GM08714 (cell line): ENCODE results near the gene CDH23.

Experiments used
- H3K4me3 ChIP-seq: fragments of 200-500 bp; sonication (Bioruptor generic); 2 replicates; pipeline ENCODE4 v1.5.1; 2014; ENCODE audit warnings: mild to moderate bottlenecking, low read length, inconsistent platforms
- ZNF274 ChIP-seq: IDR thresholded peaks from 2 replicates; pipeline ENCODE4 v1.6.1; 2012; ENCODE audit warnings: mild to moderate bottlenecking, low read depth, low read length

The CDH23 gene

GRCh38 chr10:71653044-71653443 lies 256.3 kb downstream of the CDH23 start:
- H3K4me3 ChIP-seq = no peak overlapping the region
- TF ChIP-seq ZNF274 = no peak

- TF ChIP-seq ZNF274 = no peak
Measured at GRCh38 chr10:71656220-71656619, 259.5 kb downstream of the CDH23 start.

DNA sequence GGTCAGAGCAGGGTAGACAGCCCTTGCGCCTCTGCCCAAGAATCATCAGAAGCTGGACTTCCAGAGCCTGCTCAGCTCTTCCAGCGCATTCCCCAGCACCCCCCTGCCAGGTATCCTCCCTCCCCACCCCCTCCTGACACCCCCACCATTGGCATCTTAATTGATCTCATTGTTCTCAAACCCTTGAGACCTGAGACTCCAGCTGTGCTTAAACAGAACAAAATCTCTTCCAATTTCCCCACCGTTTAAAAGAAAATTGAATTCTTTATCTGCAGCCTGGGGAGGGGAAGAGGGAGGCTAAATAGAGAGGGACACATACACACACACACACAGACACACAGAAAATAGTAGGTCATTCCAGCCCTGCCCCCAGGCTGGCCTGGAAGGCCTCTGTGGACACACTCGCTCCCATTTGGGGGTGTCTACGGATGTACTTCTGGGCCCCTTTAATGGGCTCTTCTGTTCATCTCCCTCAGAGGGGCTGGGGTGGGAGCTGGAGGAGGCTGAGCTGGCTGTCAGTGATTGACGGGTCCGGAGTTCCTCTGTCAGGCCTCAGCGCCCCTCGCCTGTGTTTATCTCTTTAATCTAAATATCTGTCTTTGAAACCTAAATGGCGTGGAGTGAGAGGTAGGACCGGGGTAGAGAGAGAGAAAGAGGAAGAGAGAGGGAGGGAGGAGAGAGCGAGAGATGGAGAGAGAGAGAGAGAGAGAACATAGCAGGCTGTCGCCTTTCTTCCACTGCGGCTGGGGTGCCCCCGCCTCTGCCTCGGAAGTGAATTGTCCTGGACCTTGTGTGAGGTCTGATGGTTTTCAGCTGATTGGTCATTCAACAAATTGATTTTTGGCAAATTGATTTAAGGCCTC lies 261.1 kb downstream of the CDH23 start:
- TF ChIP-seq ZNF274 = no peak
- H3K4me3 ChIP-seq = no peak overlapping the region

More at GRCh38 chr10:71656220-71656619, 259.5 kb downstream of the CDH23 start:
- H3K4me3 ChIP-seq = no peak overlapping the region

- no peak overlapping the region for H3K4me3 ChIP-seq
- TF ChIP-seq ZNF274 = no peak
Measured at GRCh38 chr10:71658467-71658745, 261.7 kb downstream of the CDH23 start.

- H3K4me3 ChIP-seq = no peak overlapping the region
Measured at GRCh38 chr10:71659111-71659634, 262.5 kb downstream of the CDH23 start.

DNA sequence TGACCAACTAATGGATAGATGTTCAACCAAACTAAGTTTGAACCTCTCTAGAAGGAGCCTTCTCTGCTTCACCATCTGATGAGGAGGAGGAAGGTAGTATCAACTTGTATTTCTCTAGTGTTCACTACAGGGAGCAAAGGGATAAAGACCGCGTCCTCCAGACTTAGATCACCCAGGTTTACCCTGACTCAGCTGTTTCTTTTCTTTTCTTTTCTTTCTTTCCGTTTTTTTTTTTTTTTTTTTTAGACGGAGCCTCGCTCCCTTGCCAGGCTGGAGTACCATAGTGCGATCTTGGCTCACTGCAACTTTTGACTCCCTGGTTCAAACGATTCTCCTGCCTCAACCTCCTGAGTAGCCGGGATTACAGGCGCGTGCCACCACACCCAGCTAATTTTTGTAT lies 263.0 kb downstream of the CDH23 start:
- TF ChIP-seq ZNF274 = no peak
- H3K4me3 ChIP-seq = no peak overlapping the region

More at GRCh38 chr10:71659111-71659634, 262.5 kb downstream of the CDH23 start:
- TF ChIP-seq ZNF274 = no peak

- H3K4me3 ChIP-seq = no peak overlapping the region
- no peak for TF ChIP-seq ZNF274
Measured at GRCh38 chr10:71660313-71660712, 263.6 kb downstream of the CDH23 start.

GRCh38 chr10:71661060-71661622 lies 264.4 kb downstream of the CDH23 start:
- no peak overlapping the region for H3K4me3 ChIP-seq
- TF ChIP-seq ZNF274 = no peak

DNA sequence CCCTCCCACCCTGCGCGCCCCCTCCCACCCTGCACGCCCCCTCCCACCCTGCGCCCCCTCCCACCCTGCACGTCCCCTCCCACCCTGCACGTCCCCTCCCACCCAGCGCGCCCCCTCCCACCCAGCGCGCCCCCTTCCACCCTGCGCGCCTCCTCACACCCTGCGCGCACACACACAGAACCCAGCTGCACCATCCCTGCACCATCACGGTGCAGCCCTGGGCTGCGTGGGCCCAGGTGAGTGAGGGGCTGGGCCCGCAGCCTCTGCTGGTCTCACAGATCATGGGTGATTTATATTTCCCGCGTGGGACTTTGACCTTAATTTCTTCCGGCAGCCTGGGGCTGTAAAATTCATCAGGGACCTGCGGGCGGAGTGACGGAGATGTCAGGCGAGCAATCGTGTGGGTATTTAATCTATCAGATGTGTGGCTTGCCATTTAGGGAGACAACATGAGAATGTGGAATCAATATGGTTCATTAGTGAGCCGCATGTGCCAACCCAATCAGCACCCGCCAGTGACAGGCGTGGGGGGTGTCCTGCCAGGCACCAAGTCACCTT lies 265.1 kb downstream of the CDH23 start:
- H3K4me3 ChIP-seq = no peak overlapping the region
- TF ChIP-seq ZNF274 = no peak

GRCh38 chr10:71663311-71663710 lies 266.6 kb downstream of the CDH23 start:
- no peak for TF ChIP-seq ZNF274
- no peak overlapping the region for H3K4me3 ChIP-seq

GRCh38 chr10:71664585-71664984 lies 267.9 kb downstream of the CDH23 start:
- no peak for TF ChIP-seq ZNF274
- H3K4me3 ChIP-seq = no peak overlapping the region

DNA sequence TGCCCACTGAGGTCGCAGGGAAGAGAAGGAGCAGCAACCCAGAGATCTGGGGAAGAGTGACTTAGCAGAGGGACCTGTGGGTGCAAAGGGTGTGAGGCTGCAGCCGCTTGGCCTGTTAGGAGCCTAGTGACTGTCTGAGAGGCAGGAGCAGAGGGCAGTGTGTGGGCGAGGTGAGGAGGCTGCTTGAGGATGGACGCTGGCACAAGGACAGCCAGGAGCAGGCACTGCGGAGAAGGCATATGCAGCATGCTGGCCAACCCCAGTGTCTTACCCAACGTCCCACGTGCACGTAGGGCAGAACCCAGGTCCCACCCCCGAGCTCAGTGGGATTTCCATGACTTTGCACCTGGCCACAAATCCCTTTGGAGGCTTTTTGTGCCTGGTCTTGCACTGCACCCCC lies 268.7 kb downstream of the CDH23 start:
- no peak overlapping the region for H3K4me3 ChIP-seq
- no peak for TF ChIP-seq ZNF274

- no peak for TF ChIP-seq ZNF274
- H3K4me3 ChIP-seq = no peak overlapping the region
Measured at GRCh38 chr10:71666639-71667386, 270.1 kb downstream of the CDH23 start.

DNA sequence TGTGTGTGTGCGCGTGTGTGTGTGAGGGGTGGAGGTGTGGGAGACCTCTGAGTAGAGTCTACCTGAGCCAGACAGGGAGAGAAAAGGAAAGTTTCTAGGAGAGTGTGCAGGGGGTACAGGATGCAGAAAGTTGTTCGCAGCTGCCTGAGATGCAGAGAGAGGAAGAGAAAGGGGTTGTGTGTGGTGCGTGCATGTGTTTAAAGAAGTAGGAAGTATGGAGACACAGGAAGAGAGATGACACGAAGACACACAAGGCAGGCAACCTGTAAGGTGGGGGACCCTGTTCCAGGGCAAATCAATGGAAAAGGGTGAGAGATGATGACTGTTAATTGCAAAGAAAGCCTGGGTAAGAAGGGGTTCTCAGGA lies 270.6 kb downstream of the CDH23 start:
- no peak overlapping the region for H3K4me3 ChIP-seq
- TF ChIP-seq ZNF274 = no peak
